Parathyroid adenoma (tissue), 2 donors: ENCODE measurements around the gene CD47.

Source experiments
- H2AFZ ChIP-seq: fragments of 300-600 bp; sonication (generic); one replicate; pipeline ENCODE4 v1.7.0; 2017; ENCODE audit warnings: antibody characterized with exemption, mild to moderate bottlenecking
- H3K27ac ChIP-seq: fragments of 300-600 bp; sonication (generic); one replicate; pipeline ENCODE4 v1.7.0; 2017
- H3K27me3 ChIP-seq: fragments of 300-600 bp; sonication (generic); one replicate; pipeline ENCODE4 v1.7.0; 2017; ENCODE audit warnings: low read length; ENCODE audit not compliant: control insufficient read depth, insufficient read depth
- H3K36me3 ChIP-seq: fragments of 300-600 bp; sonication (generic); one replicate; pipeline ENCODE4 v1.7.0; 2017; ENCODE audit warnings: low read length; ENCODE audit not compliant: control insufficient read depth, insufficient read depth
- H3K4me1 ChIP-seq: fragments of 300-600 bp; sonication (generic); one replicate; pipeline ENCODE4 v1.7.0; 2017; ENCODE audit warnings: control low read depth
- H3K4me2 ChIP-seq: fragments of 300-600 bp; sonication (generic); one replicate; pipeline ENCODE4 v1.7.0; 2017; ENCODE audit warnings: low read length
- H3K4me3 ChIP-seq: fragments of 300-600 bp; sonication (generic); one replicate; pipeline ENCODE4 v1.7.0; 2017; ENCODE audit warnings: low read depth, low read length
- H3K79me2 ChIP-seq: fragments of 300-600 bp; sonication (generic); one replicate; pipeline ENCODE4 v1.7.0; 2017; ENCODE audit warnings: control low read depth
- H3K9ac ChIP-seq: fragments of 300-600 bp; sonication (generic); one replicate; pipeline ENCODE4 v1.7.0; 2017; ENCODE audit warnings: mild to moderate bottlenecking
- H3K9me3 ChIP-seq: fragments of 300-600 bp; sonication (generic); one replicate; pipeline ENCODE4 v1.7.0; 2017; ENCODE audit warnings: low read length; ENCODE audit not compliant: control insufficient read depth
- CTCF ChIP-seq: fragments of 300-600 bp; sonication (generic); IDR thresholded peaks from one replicate; pipeline ENCODE4 v1.7.0; 2017; ENCODE audit warnings: antibody characterized with exemption, mild to moderate bottlenecking
- donor health status: primary hyperparathyroidism.

Gene CD47

GRCh38 chr3:108124337-108125152 is 33.7 kb upstream of the CD47 start:
- H3K9me3 ChIP-seq, result no peaks in the 10 kb centered on the region
- no peak overlapping the region for H3K4me3 ChIP-seq
- no peak for TF ChIP-seq CTCF
- H2AFZ ChIP-seq, result peak overlapping the region; percentile 59
- no peak overlapping the region for H3K27ac ChIP-seq
- no peaks in the 10 kb centered on the region for H3K27me3 ChIP-seq
- no peaks in the 10 kb centered on the region for H3K36me3 ChIP-seq
- H3K4me1 ChIP-seq, result no peaks in the 10 kb centered on the region
- no peak overlapping the region for H3K4me2 ChIP-seq
- no peaks in the 10 kb centered on the region for H3K79me2 ChIP-seq
- no peak overlapping the region for H3K9ac ChIP-seq

GRCh38 chr3:108123326-108123725 is 32.5 kb upstream of the CD47 start:
- no peak overlapping the region for H3K27ac ChIP-seq

GRCh38 chr3:108122276-108122675 is 31.4 kb upstream of the CD47 start:
- no peaks in the 10 kb centered on the region for H3K27me3 ChIP-seq
- TF ChIP-seq CTCF, result no peak
- H3K9me3 ChIP-seq, result no peaks in the 10 kb centered on the region
- no peak overlapping the region for H2AFZ ChIP-seq
- H3K79me2 ChIP-seq, result no peaks in the 10 kb centered on the region
- no peak overlapping the region for H3K4me3 ChIP-seq
- H3K9ac ChIP-seq, result no peak overlapping the region
- no peaks in the 10 kb centered on the region for H3K36me3 ChIP-seq
- H3K4me1 ChIP-seq, result no peaks in the 10 kb centered on the region
- no peak overlapping the region for H3K4me2 ChIP-seq
- no peak overlapping the region for H3K27ac ChIP-seq

More at GRCh38 chr3:108123326-108123725, 32.5 kb upstream of the CD47 start:
- no peaks in the 10 kb centered on the region for H3K4me1 ChIP-seq
- no peak overlapping the region for H2AFZ ChIP-seq
- H3K4me2 ChIP-seq, result no peak overlapping the region
- H3K79me2 ChIP-seq, result no peaks in the 10 kb centered on the region
- no peaks in the 10 kb centered on the region for H3K9me3 ChIP-seq
- H3K36me3 ChIP-seq, result no peaks in the 10 kb centered on the region
- no peak overlapping the region for H3K9ac ChIP-seq
- no peak overlapping the region for H3K4me3 ChIP-seq
- TF ChIP-seq CTCF, result no peak
- no peaks in the 10 kb centered on the region for H3K27me3 ChIP-seq

GRCh38 chr3:108119398-108120104 is 28.7 kb upstream of the CD47 start:
- Histone ChIP-seq H3K9me3 (no peaks in the 10 kb centered on the region), H3K27me3 (no peaks in the 10 kb centered on the region), H3K4me1 (no peaks in the 10 kb centered on the region), H3K79me2 (no peaks in the 10 kb centered on the region), H3K27ac (no peak overlapping the region), H3K4me2 (no peak overlapping the region), H3K4me3 (no peak overlapping the region), H2AFZ (no peak overlapping the region), H3K36me3 (no peaks in the 10 kb centered on the region), H3K9ac (no peak overlapping the region)
- TF ChIP-seq CTCF, result no peak
